LNCAP (cell line): ENCODE data around the gene LACRT.
A peak's percentile ranks its signal among the peaks of the same experiment; 100 is the strongest.

Experiments used
- CTCF ChIP-seq: fragments of 450-650 bp; IDR thresholded peaks from 2 replicates; pipeline ENCODE4 v1.5.1; 2017; ENCODE audit warnings: mild to moderate bottlenecking

The LACRT gene

DNA sequence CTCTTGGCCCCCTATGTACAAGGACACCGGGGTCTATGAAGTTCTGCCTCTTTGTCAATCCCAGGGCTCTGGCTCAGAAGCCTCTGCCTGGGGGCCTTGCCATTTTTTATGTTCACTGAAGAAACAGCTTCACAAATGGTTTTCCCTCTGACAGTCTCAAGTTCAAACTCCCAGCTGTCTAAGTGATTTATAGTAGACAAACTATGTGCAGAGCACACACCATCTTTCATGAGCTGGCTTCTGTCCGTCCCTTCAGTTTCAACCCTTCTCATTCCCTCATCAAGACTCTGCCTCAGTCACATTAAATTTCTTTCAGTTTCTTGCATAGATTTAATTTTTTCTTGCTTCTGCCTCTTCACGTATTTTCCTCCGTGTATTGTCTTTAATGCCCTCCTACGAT is 16.2 kb upstream of the LACRT start:
- TF ChIP-seq CTCF = no peak

DNA sequence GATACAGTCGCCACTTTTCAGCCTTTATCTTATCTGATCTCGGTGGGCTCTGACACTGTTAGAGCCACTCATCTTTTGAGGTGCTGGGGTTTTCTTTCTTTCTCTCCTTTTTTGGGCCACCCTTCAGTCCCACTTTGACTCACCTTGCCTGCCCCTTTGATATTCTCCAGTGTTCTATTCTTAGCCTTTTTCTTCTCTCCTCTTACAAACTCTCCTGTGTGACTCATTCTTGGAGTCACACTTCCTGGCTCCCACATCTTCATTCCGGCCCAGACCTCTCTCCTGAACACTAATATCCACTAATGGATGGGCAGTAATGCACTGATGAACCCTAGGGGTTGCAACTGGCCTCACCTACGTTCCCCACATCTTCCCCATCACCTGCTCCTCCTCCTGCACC is 15.7 kb upstream of the LACRT start:
- no peak for TF ChIP-seq CTCF

GRCh38 chr12:54649825-54650224 is 15.1 kb upstream of the LACRT start:
- no peak for TF ChIP-seq CTCF

DNA sequence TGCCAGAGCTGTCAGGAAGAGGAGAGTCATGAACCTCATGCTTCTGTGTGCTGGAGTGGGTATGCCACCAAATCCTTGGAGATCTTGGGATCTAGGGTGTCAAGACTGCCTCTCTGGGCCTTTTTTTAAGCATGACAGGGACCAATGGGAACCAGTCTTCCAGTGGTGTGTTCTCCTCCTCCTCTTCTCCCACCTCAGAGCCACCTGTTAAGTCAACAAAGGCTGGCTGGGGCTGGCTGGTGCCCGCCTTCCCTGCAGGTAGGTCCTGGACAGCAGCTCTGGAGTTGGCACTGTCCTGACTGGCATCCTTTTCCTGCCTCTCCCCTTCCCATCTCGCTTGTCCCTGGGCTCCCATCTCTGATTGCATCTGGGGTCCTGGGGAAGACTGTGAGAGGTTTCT is 13.6 kb upstream of the LACRT start, which contains the start of gene DCD:
Gene DCD (minus strand): TSS at position 101 of the 400 bp plus-strand sequence. CDS start 62 bp downstream, at position 39.
- TF ChIP-seq CTCF = no peak

DNA sequence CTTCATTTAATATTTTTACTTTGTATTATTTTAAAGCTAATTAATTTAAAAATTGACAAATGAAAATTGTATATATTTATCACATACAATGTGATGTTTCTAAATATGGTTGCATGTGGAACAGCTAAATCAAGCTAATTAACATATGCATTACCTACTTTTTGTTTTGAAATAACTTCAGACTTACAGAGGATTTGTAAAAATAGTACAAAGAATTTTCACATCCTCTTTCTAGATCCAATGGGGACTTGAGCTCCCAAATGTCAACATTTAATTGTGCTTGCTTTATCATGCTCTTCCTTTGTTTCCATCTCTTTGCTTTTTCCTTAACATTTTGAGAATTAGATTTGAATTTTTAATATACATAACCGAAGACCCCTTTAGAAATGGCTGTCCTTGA is 6.9 kb upstream of the LACRT start:
- TF ChIP-seq CTCF = no peak

DNA sequence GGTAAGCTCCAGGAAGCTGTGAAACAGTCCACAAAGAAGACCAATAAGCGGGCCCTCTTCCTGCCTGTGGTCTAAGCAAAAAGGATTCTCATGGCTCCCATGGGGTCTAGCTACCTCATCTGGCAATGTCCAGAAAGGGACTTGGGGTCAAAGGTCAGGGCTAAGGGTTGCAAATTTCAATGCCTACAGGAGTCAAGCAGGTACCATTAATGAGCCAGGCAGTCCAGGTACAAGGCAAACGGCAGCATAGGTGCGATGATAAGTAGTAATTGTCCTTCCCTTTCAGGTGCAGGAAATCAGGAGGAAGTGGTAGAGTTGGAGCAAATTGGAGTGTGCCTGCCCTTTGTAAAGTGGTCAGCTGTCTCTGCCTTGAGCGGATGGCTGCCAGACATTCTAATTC is 6.4 kb upstream of the LACRT start:
- TF ChIP-seq CTCF = no peak

- peak; percentile 12; the same call in 1 of the 2 replicates for TF ChIP-seq CTCF
Observed at GRCh38 chr12:54631988-54632728, 2.5 kb downstream of the LACRT start.

GRCh38 chr12:54631551-54631950 is 3.1 kb downstream of the LACRT start:
- TF ChIP-seq CTCF = no peak
